IMR-90 (cell line): Measurements from ENCODE around the gene PPP6R3. TPM values are rescaled to one million over a fixed set of nuclear protein-coding genes. Genes with fewer than 3 reads are reported as not detected.

Source experiments
- ATAC-seq: fragments of 200-7000 bp; cut with Tn5 transposase; 2 replicates; pipeline ENCODE4 v1.9.1; 2020; ENCODE audit warnings: low read depth, mild to moderate bottlenecking, moderate library complexity
- BruUV-seq: library from RNA; stranded (reverse); fragments of 400-500 nt; replicated peaks from 2 replicates; lab custom pipeline; 2021; lab: Mats Ljungman, UMichigan
- CTCF ChIA-PET: fragments of 300-600 bp; formaldehyde crosslinking; extraction: SDS; loops from one replicate; lab custom pipeline; 2021; ENCODE audit warnings: antibody characterized with exemption; lab: Yijun Ruan, JAX
- POLR2A ChIA-PET: fragments of 300-600 bp; sonication (Branson Sonifier 250); formaldehyde crosslinking; loops from one replicate; lab custom pipeline; 2022; ENCODE audit warnings: antibody characterized with exemption; ENCODE audit not compliant: unreplicated experiment; lab: Charles Lee
- DNase-seq: peaks from one replicate; pipeline ENCODE4 v3.0.0; 2013
- H2AFZ ChIP-seq: replicated peaks from 2 replicates; pipeline ENCODE3; 2013; ENCODE audit warnings: low read length, mild to moderate bottlenecking; ENCODE audit not compliant: poor library complexity
- H2AK5ac ChIP-seq: 2 replicates; pipeline ENCODE4 v1.6.1; 2013; ENCODE audit warnings: low read depth, low read length, inconsistent platforms
- H2AK9ac ChIP-seq: replicated peaks from 2 replicates; pipeline ENCODE3; 2013; ENCODE audit warnings: mild to moderate bottlenecking, low read depth, low read length, moderate library complexity; ENCODE audit not compliant: poor library complexity
- H2BK120ac ChIP-seq: 2 replicates; pipeline ENCODE4 v1.6.1; 2013; ENCODE audit warnings: low read depth, low read length, inconsistent platforms
- H2BK15ac ChIP-seq: 3 replicates; pipeline ENCODE4 v1.6.1; 2013; ENCODE audit warnings: low read depth, low read length, inconsistent platforms
- H2BK20ac ChIP-seq: 2 replicates; pipeline ENCODE4 v1.6.1; 2013; ENCODE audit warnings: low read depth, mild to moderate bottlenecking, inconsistent platforms, low read length, moderate library complexity
- H2BK5ac ChIP-seq: 2 replicates; pipeline ENCODE4 v1.6.1; 2013; ENCODE audit warnings: mild to moderate bottlenecking, low read depth, low read length, inconsistent platforms; ENCODE audit not compliant: poor library complexity, severe bottlenecking
- H3K14ac ChIP-seq: replicated peaks from 2 replicates; pipeline ENCODE4 v1.6.1; 2013; ENCODE audit warnings: low read depth, low read length, inconsistent platforms
- H3K18ac ChIP-seq: 2 replicates; pipeline ENCODE4 v1.6.1; 2013; ENCODE audit warnings: low read depth, low read length, control low read depth
- H3K23ac ChIP-seq: 2 replicates; pipeline ENCODE4 v1.6.1; 2013; ENCODE audit warnings: low read depth, low read length, inconsistent platforms
- H3K27ac ChIP-seq: 2 replicates; pipeline ENCODE4 v1.5.1; 2013; ENCODE audit warnings: mild to moderate bottlenecking, control low read depth, low read length; ENCODE audit not compliant: insufficient read depth
- H3K27me3 ChIP-seq: 2 replicates; pipeline ENCODE4 v1.6.1; 2013; ENCODE audit warnings: low read length; ENCODE audit not compliant: control insufficient read depth, insufficient read depth
- H3K36me3 ChIP-seq: 2 replicates; pipeline ENCODE4 v1.6.1; 2013; ENCODE audit warnings: low read length, mixed read lengths; ENCODE audit not compliant: control insufficient read depth, insufficient read depth
- H3K4ac ChIP-seq: 2 replicates; pipeline ENCODE4 v1.6.1; 2013; ENCODE audit warnings: low read depth, low read length, inconsistent platforms
- H3K4me1 ChIP-seq: 2 replicates; pipeline ENCODE4 v1.6.1; 2013; ENCODE audit warnings: low read length, mixed read lengths; ENCODE audit not compliant: control insufficient read depth, insufficient read depth
- H3K4me2 ChIP-seq: 2 replicates; pipeline ENCODE4 v1.6.1; 2013; ENCODE audit warnings: low read depth, mild to moderate bottlenecking, control low read depth, low read length, moderate library complexity
- H3K4me3 ChIP-seq: 2 replicates; pipeline ENCODE4 v1.5.1; 2013; ENCODE audit warnings: low read depth, mild to moderate bottlenecking, control low read depth, low read length, moderate library complexity; ENCODE audit not compliant: insufficient read depth
- H3K56ac ChIP-seq: 2 replicates; pipeline ENCODE4 v1.6.1; 2013; ENCODE audit warnings: low read length, inconsistent platforms; ENCODE audit not compliant: insufficient read depth; ENCODE audit errors: extremely low read depth
- H3K79me1 ChIP-seq, 2 experiments: 2 replicates each; pipeline ENCODE4 v1.6.1; 2013; ENCODE audit warnings: low read length in 2 of 2, inconsistent platforms in 1 of 2, low read depth in 1 of 2
- H3K9ac ChIP-seq: 2 replicates; pipeline ENCODE4 v1.6.1; 2013; ENCODE audit warnings: low read depth, low read length, control low read depth
- H3K9me1 ChIP-seq: 2 replicates; pipeline ENCODE4 v1.6.1; 2013; ENCODE audit warnings: low read length, inconsistent platforms; ENCODE audit not compliant: insufficient read depth
- H3K9me3 ChIP-seq: 2 replicates; pipeline ENCODE4 v1.6.1; 2013; ENCODE audit warnings: low read length; ENCODE audit not compliant: control insufficient read depth, insufficient read depth
- H4K20me1 ChIP-seq: 2 replicates; pipeline ENCODE4 v1.6.1; 2013; ENCODE audit warnings: low read length, inconsistent platforms; ENCODE audit not compliant: insufficient read depth
- H4K5ac ChIP-seq: 2 replicates; pipeline ENCODE4 v1.6.1; 2013; ENCODE audit warnings: mild to moderate bottlenecking, low read depth, low read length, control low read depth
- H4K8ac ChIP-seq, 2 experiments: 2 replicates each; pipeline ENCODE4 v1.6.1; 2013; ENCODE audit warnings: low read depth in 2 of 2, low read length in 2 of 2, control low read depth in 1 of 2, inconsistent platforms in 1 of 2
- H4K91ac ChIP-seq: 2 replicates; pipeline ENCODE4 v1.6.1; 2013; ENCODE audit warnings: low read depth, low read length, inconsistent platforms; ENCODE audit not compliant: insufficient read depth
- BHLHE40 ChIP-seq: fragments of 150-350 bp; IDR thresholded peaks from 2 replicates; pipeline ENCODE4 v1.6.1; 2016; ENCODE audit warnings: mild to moderate bottlenecking, low read depth, low read length
- CEBPB ChIP-seq: IDR thresholded peaks from 2 replicates; pipeline ENCODE4 v1.6.1; 2012; ENCODE audit warnings: low read depth, low read length, improper control_type of control experiment
- CHD1 ChIP-seq: IDR thresholded peaks from 2 replicates; pipeline ENCODE4 v1.6.1; 2012; ENCODE audit warnings: low read depth, low read length, improper control_type of control experiment
- CTCF ChIP-seq: conservative IDR thresholded peaks from 2 replicates; pipeline ENCODE4 v1.5.1; 2012; ENCODE audit warnings: mild to moderate bottlenecking, low read depth, low read length, improper control_type of control experiment
- ELK1 ChIP-seq: fragments of 150-350 bp; IDR thresholded peaks from 2 replicates; pipeline ENCODE4 v1.6.1; 2016; ENCODE audit warnings: low read depth, mild to moderate bottlenecking, low read length, moderate library complexity, borderline replicate concordance
- FOS ChIP-seq: fragments of 150-350 bp; IDR thresholded peaks from 2 replicates; pipeline ENCODE4 v1.6.1; 2016; ENCODE audit warnings: low read depth, low read length
- MAFK ChIP-seq: IDR thresholded peaks from 2 replicates; pipeline ENCODE4 v1.6.1; 2012; ENCODE audit warnings: low read depth, low read length, improper control_type of control experiment
- MAZ ChIP-seq: IDR thresholded peaks from 2 replicates; pipeline ENCODE4 v1.6.1; 2012; ENCODE audit warnings: low read depth, mild to moderate bottlenecking, low read length, improper control_type of control experiment, moderate library complexity, borderline replicate concordance
- MXI1 ChIP-seq: IDR thresholded peaks from 2 replicates; pipeline ENCODE4 v1.6.1; 2012; ENCODE audit warnings: low read depth, mild to moderate bottlenecking, low read length, moderate library complexity, borderline replicate concordance
- NFE2L2 ChIP-seq: fragments of 150-350 bp; IDR thresholded peaks from 2 replicates; pipeline ENCODE4 v1.6.1; 2016; ENCODE audit warnings: low read depth, mild to moderate bottlenecking, low read length
- POLR2A ChIP-seq: IDR thresholded peaks from 2 replicates; pipeline ENCODE4 v1.6.1; 2012; ENCODE audit warnings: mild to moderate bottlenecking, low read depth, low read length
- RAD21 ChIP-seq: IDR thresholded peaks from 2 replicates; pipeline ENCODE4 v1.6.1; 2012; ENCODE audit warnings: low read length, improper control_type of control experiment
- RCOR1 ChIP-seq: IDR thresholded peaks from 2 replicates; pipeline ENCODE4 v1.6.1; 2012; ENCODE audit warnings: mild to moderate bottlenecking, low read length, improper control_type of control experiment; ENCODE audit not compliant: insufficient replicate concordance
- RFX5 ChIP-seq: IDR thresholded peaks from 2 replicates; pipeline ENCODE4 v1.8.0; 2012; ENCODE audit warnings: low read depth, mild to moderate bottlenecking, low read length, moderate library complexity
- SMC3 ChIP-seq: fragments of 150-350 bp; IDR thresholded peaks from 2 replicates; pipeline ENCODE4 v1.6.1; 2016; ENCODE audit warnings: low read depth, mild to moderate bottlenecking, antibody characterized with exemption, low read length, moderate library complexity
- USF2 ChIP-seq: fragments of 150-350 bp; IDR thresholded peaks from 2 replicates; pipeline ENCODE4 v1.6.1; 2017; ENCODE audit warnings: mild to moderate bottlenecking, antibody characterized with exemption, low read length, low read depth
- WGBS, 2 experiments: methylation state at CpG; one replicate each; pipeline versions ENCODE4 v1.1.5 to v1.1.7; 2013; ENCODE audit warnings: missing lambda C conversion rate in 2 of 2; ENCODE audit not compliant: insufficient read length in 1 of 2; ENCODE audit errors: extremely low coverage in 2 of 2; 5-methylcytosine and 5-hydroxymethylcytosine counted together
- dilution Hi-C: fragments of 300-500 bp; cut with HindIII; formaldehyde crosslinking; loops from one replicate; pipeline ENCODE4 v1.14.3; 2018; ENCODE audit warnings: low sequenced_read_pairs; ENCODE audit not compliant: unreplicated experiment
- in situ Hi-C: fragments of 300-500 bp; cut with MboI; formaldehyde crosslinking; loops from 3 replicates; pipeline ENCODE4 v1.14.3; 2019; ENCODE audit warnings: low sequenced_read_pairs, inconsistent platforms, mixed read lengths
- intact Hi-C: fragments of 100-400 bp; cut with micrococcal nuclease; formaldehyde crosslinking; loops from 2 replicates; pipeline ENCODE4 v1.10.0; 2022
- polyA plus RNA-seq, 3 experiments: library from polyadenylated mRNA; depleted of rRNA; stranded (reverse); fragments of >200 nt; gene quantifications; 2 replicates each; pipeline ENCODE4 v1.2.3, GENCODE V29; 2012; ENCODE audit warnings: low replicate concordance in 1 of 3
- total RNA-seq: library from RNA; depleted of rRNA; stranded (reverse); fragments of >200 nt; gene quantifications from 2 replicates; pipeline ENCODE4 v1.2.3, GENCODE V29; 2012

The PPP6R3 gene
- total and polyA plus RNA-seq, 2 of the 4 experiments (the other 2 are of a cell fraction), result 29.0 to 123 TPM

- intact Hi-C loops (no loop called here), in situ Hi-C loops (no loop called here), dilution Hi-C loops (no loop called here)
- BruUV-seq, result no TSS peak
- Histone ChIP-seq H3K23ac (no peak overlapping the region), H4K91ac (no peak overlapping the region), H3K4me3 (no peak overlapping the region), H3K9me1 (peaks cover 15% of the 10 kb centered on the region), H3K27ac (no peak overlapping the region), H3K18ac (no peak overlapping the region), H2AK9ac (no peak overlapping the region), H3K4ac (no peak overlapping the region), H3K79me1 (peaks cover 57 to 87% of the 10 kb centered on the region in 2 experiments), H3K27me3 (no peaks in the 10 kb centered on the region), H3K9me3 (no peaks in the 10 kb centered on the region), H2AFZ (no peak overlapping the region), H3K4me1 (no peaks in the 10 kb centered on the region), H4K5ac (no peak overlapping the region), H2BK5ac (no peak overlapping the region), H2BK20ac (no peak overlapping the region), H2BK120ac (no peak overlapping the region), H2BK15ac (no peak overlapping the region), H4K20me1 (peaks cover 63% of the 10 kb centered on the region), H3K36me3 (peaks cover 6% of the 10 kb centered on the region), H3K14ac (no peak overlapping the region), H2AK5ac (no peak overlapping the region), H3K56ac (no peak overlapping the region), H3K9ac (no peak overlapping the region), H4K8ac (no peak overlapping the region), H3K4me2 (no peak overlapping the region)
- ChIA-PET CTCF (interaction anchor here (1.3 kb wide), 1 partner anchor 8 kb away, joined by 3 read pairs; no protein-coding TSS in a partner anchor), POLR2A (no interaction called here)
- no peak for DNase-seq
- TF ChIP-seq MAFK, result no peak
- TF ChIP-seq RFX5, result no peak
- TF ChIP-seq SMC3, result no peak
- no peak for TF ChIP-seq POLR2A
- TF ChIP-seq CHD1, result no peak
- TF ChIP-seq RCOR1, result no peak
- no peak for TF ChIP-seq FOS
- TF ChIP-seq USF2, result no peak
- TF ChIP-seq CTCF, result no peak
- TF ChIP-seq MXI1, result no peak
- no peak for TF ChIP-seq NFE2L2
- no peak for TF ChIP-seq MAZ
- no peak for TF ChIP-seq BHLHE40
- no peak for TF ChIP-seq CEBPB
- TF ChIP-seq RAD21, result no peak
- no peak for TF ChIP-seq ELK1
- no CpG with 5 or more reads among the region's 7 CpGs for WGBS, 2 experiments
- ATAC-seq, result no peak
Observed at GRCh38 chr11:68533945-68534344, 73.4 kb downstream of the PPP6R3 start.
